ENCODE data around the gene GPR32.
"Not testable (repeated sequence)": the region's sequence is repeated elsewhere in the genome, so short reads cannot be mapped to it uniquely, and the experiment has no call there.

The GPR32 gene

DNA sequence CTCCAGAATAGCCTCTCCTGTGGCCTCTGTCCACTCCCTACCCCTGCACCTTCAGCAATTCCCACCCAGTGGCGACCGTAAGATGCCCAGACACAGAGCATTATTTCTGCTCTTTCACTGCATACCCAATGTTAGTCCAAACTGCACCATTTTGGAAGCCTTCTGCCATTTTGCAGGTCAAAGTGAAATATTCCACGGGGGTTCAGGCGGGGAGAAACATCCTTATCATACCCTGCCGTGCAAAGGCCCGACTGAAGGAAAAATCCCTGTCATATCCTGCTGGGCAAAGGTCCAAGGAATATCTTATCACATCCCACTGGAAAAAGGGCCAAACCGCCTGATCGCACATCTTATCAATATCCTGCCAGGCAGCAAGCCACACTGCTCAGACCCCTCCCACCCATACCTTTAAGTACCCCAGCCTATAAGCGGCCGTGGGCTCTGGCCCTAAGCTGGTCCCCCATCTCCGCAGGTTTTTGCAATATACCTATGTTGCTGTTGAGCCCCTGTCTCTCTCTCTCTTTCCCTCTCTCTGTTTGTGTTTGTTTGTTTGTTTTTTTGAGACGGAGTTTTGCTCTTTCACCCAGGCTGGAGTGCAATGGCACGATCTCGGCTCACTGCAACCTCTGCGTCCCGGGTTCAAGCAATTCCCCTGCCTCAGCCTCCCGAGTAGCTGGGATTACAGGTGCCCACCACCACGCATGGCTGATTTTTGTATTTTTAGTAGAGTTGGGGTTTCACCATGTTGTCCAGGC lies 28.9 kb upstream of the GPR32 start:
- TF ChIP-seq, protein P1, sequence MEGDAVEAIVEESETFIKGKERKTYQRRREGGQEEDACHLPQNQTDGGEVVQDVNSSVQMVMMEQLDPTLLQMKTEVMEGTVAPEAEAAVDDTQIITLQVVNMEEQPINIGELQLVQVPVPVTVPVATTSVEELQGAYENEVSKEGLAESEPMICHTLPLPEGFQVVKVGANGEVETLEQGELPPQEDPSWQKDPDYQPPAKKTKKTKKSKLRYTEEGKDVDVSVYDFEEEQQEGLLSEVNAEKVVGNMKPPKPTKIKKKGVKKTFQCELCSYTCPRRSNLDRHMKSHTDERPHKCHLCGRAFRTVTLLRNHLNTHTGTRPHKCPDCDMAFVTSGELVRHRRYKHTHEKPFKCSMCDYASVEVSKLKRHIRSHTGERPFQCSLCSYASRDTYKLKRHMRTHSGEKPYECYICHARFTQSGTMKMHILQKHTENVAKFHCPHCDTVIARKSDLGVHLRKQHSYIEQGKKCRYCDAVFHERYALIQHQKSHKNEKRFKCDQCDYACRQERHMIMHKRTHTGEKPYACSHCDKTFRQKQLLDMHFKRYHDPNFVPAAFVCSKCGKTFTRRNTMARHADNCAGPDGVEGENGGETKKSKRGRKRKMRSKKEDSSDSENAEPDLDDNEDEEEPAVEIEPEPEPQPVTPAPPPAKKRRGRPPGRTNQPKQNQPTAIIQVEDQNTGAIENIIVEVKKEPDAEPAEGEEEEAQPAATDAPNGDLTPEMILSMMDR (IDR thresholded peaks at IDR 0.05; ENCODE audit: low read depth, low read length), result no peak
- Histone ChIP-seq H3K27me3 (ENCODE audit: insufficient read depth, low read depth, severe bottlenecking) (peaks cover 3% of the 10 kb centered on the region), H3K27ac (no peak overlapping the region), H3K36me3 (no peaks in the 10 kb centered on the region), H3K9me3 (ENCODE audit: severe bottlenecking) (no peaks in the 10 kb centered on the region), H3K4me3 (ENCODE audit: low read depth, low read length) (no peak overlapping the region)
- no peak for DNase-seq

DNA sequence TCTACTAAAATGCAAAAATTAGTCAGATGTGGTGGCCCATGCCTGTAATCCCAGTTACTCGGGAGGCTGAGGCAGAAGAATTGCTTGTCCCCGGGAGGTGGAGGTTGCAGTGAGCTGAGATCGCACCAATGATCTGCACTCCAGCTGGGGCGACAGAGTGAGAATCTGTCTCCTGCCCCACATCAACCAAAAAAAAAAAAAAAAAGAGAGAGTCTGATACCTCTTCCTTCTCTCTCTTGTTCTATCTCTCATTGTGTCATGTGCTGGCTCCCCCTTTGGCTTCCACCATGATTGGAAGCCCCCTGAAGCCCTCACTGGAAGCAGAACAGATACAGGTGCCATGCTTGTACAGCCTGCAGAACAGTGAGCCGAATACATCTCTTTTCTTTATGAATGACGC lies 26.7 kb upstream of the GPR32 start:
- DNase-seq, result no peak
- Histone ChIP-seq H3K4me3 (ENCODE audit: low read depth, low read length) (no peak overlapping the region), H3K27ac (no peak overlapping the region), H3K36me3 (no peaks in the 10 kb centered on the region), H3K27me3 (ENCODE audit: insufficient read depth, low read depth, severe bottlenecking) (peaks cover 3% of the 10 kb centered on the region), H3K9me3 (ENCODE audit: severe bottlenecking) (no peaks in the 10 kb centered on the region)
- TF ChIP-seq, protein P1 (IDR thresholded peaks at IDR 0.05; ENCODE audit: low read depth, low read length), result no peak

DNA sequence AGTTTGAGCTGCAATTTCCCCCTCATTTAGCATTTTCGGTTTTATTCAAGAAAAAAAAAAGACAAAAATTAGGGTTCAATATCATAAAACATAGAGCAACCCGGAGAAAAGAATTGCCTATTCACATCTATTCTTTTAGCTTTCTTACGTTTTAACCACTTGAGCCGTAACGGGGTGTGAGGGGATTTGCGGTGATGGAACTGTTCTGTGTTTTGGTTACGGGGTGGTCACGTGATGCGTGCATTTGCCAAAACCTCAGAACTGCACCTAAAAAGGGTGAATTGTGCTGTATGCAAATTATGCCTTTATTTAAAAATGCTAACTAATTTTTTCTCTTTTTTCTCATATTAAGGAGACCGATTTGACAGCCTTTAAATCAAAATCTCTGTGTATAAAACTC lies 25.0 kb upstream of the GPR32 start:
- Histone ChIP-seq H3K27me3 (ENCODE audit: insufficient read depth, low read depth, severe bottlenecking) (peaks cover under 1% of the 10 kb centered on the region), H3K36me3 (no peaks in the 10 kb centered on the region), H3K4me3 (ENCODE audit: low read depth, low read length) (no peak overlapping the region), H3K9me3 (ENCODE audit: severe bottlenecking) (no peaks in the 10 kb centered on the region), H3K27ac (no peak overlapping the region)
- no peak for DNase-seq
- TF ChIP-seq, protein P1 (IDR thresholded peaks at IDR 0.05; ENCODE audit: low read depth, low read length), result no peak

DNA sequence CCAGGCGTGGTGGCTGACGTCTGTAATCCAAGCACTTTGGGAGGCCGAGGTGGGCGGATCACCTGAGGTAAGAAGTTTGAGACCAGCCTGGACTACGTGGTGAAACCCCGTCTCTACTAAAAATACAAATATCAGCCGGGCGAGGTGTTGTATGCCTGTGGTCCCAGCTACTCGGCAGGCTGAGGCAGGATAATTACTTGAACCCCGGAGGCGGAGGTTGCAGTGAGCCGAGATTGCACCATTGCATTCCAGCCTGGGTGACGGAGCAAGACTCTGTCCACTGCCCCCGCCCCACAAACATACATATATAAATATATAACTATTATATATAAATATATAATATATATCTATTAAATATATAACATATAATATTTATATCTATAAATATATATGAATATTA lies 23.1 kb upstream of the GPR32 start:
- not testable (repeated sequence) for H3K9me3 ChIP-seq (ENCODE audit: severe bottlenecking); H3K4me3 ChIP-seq (ENCODE audit: low read depth, low read length); H3K36me3 ChIP-seq; H3K27ac ChIP-seq; DNase-seq; H3K27me3 ChIP-seq (ENCODE audit: insufficient read depth, low read depth, severe bottlenecking)

DNA sequence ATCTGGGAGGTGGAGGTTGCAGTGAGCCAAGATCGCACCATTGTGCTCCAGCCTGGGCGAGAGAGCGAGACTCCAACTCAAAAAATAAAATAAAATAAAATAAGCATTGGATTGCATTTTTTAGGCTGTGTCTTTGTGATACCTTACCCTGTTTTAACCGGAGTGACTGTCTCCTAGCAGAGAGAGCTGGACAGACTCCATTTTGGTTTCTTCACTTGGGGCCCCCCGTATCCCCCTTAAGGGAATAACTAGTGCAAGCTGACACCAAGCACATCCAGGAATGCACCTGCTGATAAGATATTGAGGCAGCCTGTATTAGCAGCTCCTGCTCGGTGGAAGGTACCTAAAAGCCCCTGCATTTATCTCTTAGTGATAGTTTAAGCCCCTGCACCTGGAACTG lies 20.8 kb upstream of the GPR32 start:
- DNase-seq, result no peak
- Histone ChIP-seq H3K9me3 (ENCODE audit: severe bottlenecking) (no peaks in the 10 kb centered on the region), H3K36me3 (no peaks in the 10 kb centered on the region), H3K27ac (no peak overlapping the region), H3K27me3 (ENCODE audit: insufficient read depth, low read depth, severe bottlenecking) (no peaks in the 10 kb centered on the region), H3K4me3 (ENCODE audit: low read depth, low read length) (no peak overlapping the region)
- TF ChIP-seq, protein P1 (IDR thresholded peaks at IDR 0.05; ENCODE audit: low read depth, low read length), result no peak

DNA sequence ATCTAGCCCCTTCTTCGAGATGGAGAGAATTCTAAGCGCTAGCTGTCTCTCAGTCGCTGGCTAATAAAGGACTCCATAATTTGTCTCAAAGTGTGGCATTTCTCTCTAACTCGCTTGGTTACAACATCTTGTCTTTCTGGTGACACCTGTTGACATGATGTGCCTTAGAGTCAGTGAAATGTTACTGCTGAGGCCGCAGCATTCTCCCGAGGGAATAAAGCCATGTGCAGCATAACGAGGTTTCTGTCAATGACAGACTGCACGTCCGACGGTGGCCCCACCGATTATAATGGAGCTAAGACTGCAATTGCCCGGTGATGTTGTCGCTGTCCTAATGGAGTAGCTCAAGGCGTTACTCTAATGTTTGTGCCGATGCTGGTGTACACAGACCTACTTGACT lies 20.3 kb upstream of the GPR32 start:
- Histone ChIP-seq H3K27me3 (ENCODE audit: insufficient read depth, low read depth, severe bottlenecking) (no peaks in the 10 kb centered on the region), H3K4me3 (ENCODE audit: low read depth, low read length) (no peak overlapping the region), H3K9me3 (ENCODE audit: severe bottlenecking) (no peaks in the 10 kb centered on the region), H3K36me3 (no peaks in the 10 kb centered on the region), H3K27ac (no peak overlapping the region)
- DNase-seq, result no peak
- TF ChIP-seq, protein P1 (IDR thresholded peaks at IDR 0.05; ENCODE audit: low read depth, low read length), result no peak

Measured in WERI-Rb-1 (cell line).